OCI-LY7 (cell line): ENCODE data around the gene CSF2RB. TPM values are rescaled to one million over a fixed set of nuclear protein-coding genes. Genes with fewer than 3 reads are reported as not detected.

Experiments
- BruUV-seq: library from RNA; stranded (reverse); fragments of 400-500 nt; replicated peaks from 2 replicates; lab custom pipeline; 2021; lab: Mats Ljungman, UMichigan
- CTCF ChIA-PET: fragments of 300-600 bp; sonication (Branson Sonifier 250); formaldehyde crosslinking; loops from one replicate; lab custom pipeline; 2022; ENCODE audit warnings: antibody characterized with exemption; ENCODE audit not compliant: unreplicated experiment; lab: Charles Lee
- POLR2A ChIA-PET: fragments of 300-600 bp; sonication (Branson Sonifier 250); formaldehyde crosslinking; loops from one replicate; lab custom pipeline; 2022; ENCODE audit warnings: antibody characterized with exemption; lab: Charles Lee
- DNase-seq: peaks from one replicate; pipeline ENCODE4 v3.0.0-alpha.2; 2015; ENCODE audit warnings: low spot score
- H2AFZ ChIP-seq: fragments of 200-600 bp; sonication (generic), shearing (Covaris generic); 2 replicates; pipeline ENCODE4 v1.6.1; 2014; ENCODE audit warnings: mild to moderate bottlenecking, antibody characterized with exemption, low read length, moderate library complexity
- H3K27ac ChIP-seq: fragments of 200-600 bp; sonication (generic); 2 replicates; pipeline ENCODE4 v1.5.1; 2014; ENCODE audit warnings: mixed run types, low read depth, mild to moderate bottlenecking, moderate library complexity, low read length, inconsistent platforms; ENCODE audit not compliant: poor library complexity, severe bottlenecking
- H3K36me3 ChIP-seq: fragments of 200-600 bp; sonication (generic); 2 replicates; pipeline ENCODE4 v1.6.1; 2014; ENCODE audit warnings: mild to moderate bottlenecking, antibody characterized with exemption, low read length, moderate library complexity, mixed read lengths; ENCODE audit not compliant: insufficient read depth
- H3K4me1 ChIP-seq: fragments of 200-600 bp; sonication (generic); 2 replicates; pipeline ENCODE4 v1.5.1; 2014; ENCODE audit warnings: mild to moderate bottlenecking, low read length; ENCODE audit not compliant: insufficient read depth, poor library complexity, severe bottlenecking
- H3K4me2 ChIP-seq: fragments of 200-600 bp; sonication (generic); 2 replicates; pipeline ENCODE4 v1.6.1; 2014; ENCODE audit warnings: mild to moderate bottlenecking, low read length
- H3K4me3 ChIP-seq: fragments of 200-600 bp; sonication (generic); 2 replicates; pipeline ENCODE4 v1.5.1; 2014; ENCODE audit warnings: mild to moderate bottlenecking, low read depth, low read length; ENCODE audit not compliant: poor library complexity, severe bottlenecking
- H3K79me2 ChIP-seq: fragments of 200-600 bp; sonication (generic); 2 replicates; pipeline ENCODE4 v1.6.1; 2016; ENCODE audit warnings: low read depth, mild to moderate bottlenecking, low read length, moderate library complexity, mixed read lengths; ENCODE audit not compliant: insufficient read depth
- H3K9me2 ChIP-seq: fragments of 200-600 bp; sonication (generic); 2 replicates; pipeline ENCODE4 v1.6.1; 2016; ENCODE audit warnings: mild to moderate bottlenecking, low read length, mixed read lengths; ENCODE audit not compliant: insufficient read depth
- H3K9me3 ChIP-seq: fragments of 200-600 bp; sonication (generic); 2 replicates; pipeline ENCODE4 v1.6.1; 2014; ENCODE audit warnings: mild to moderate bottlenecking, mixed run types, low read length, mixed read lengths
- H4K20me1 ChIP-seq: fragments of 200-600 bp; sonication (generic); 2 replicates; pipeline ENCODE4 v1.6.1; 2014; ENCODE audit warnings: mild to moderate bottlenecking, antibody characterized with exemption, low read length, moderate library complexity, mixed read lengths; ENCODE audit not compliant: insufficient read depth
- CTCF ChIP-seq: fragments of 200-600 bp; sonication (generic); conservative IDR thresholded peaks from 2 replicates; pipeline ENCODE4 v1.5.1; 2014; ENCODE audit warnings: mild to moderate bottlenecking, antibody characterized with exemption, low read length, moderate library complexity, mixed read lengths
- EZH2phosphoT487 ChIP-seq: fragments of 200-600 bp; sonication (generic); IDR thresholded peaks from 2 replicates; pipeline ENCODE4 v1.6.1; 2018; ENCODE audit warnings: low read depth, borderline replicate concordance, mild to moderate bottlenecking, mixed run types, antibody characterized with exemption, low read length, moderate library complexity, mixed read lengths
- intact Hi-C: fragments of 100-400 bp; cut with micrococcal nuclease; formaldehyde crosslinking; loops from one replicate; pipeline ENCODE4 v1.10.0; 2022; ENCODE audit not compliant: unreplicated experiment
- total RNA-seq, 2 experiments: library from RNA; depleted of rRNA in 1 of 2; stranded (reverse); fragments of >200 nt in 1 of 2; shearing (Covaris generic) in 1 of 2; gene quantifications; 2 replicates each; pipeline ENCODE4 v1.2.3, GENCODE V29; 2014 to 2022

The CSF2RB gene
- total RNA-seq, 2 experiments from 2014 or later = 6.2 to 23.4 TPM

GRCh38 chr22:36971341-36972125, 58.1 kb downstream of the CSF2RB start:
- intact Hi-C loops = no loop called here

GRCh38 chr22:36976606-36977005, 63.2 kb downstream of the CSF2RB start:
- intact Hi-C loops = loop anchor here (5.0 kb wide), 1 partner anchor 64 kb away; the partner anchor contains the start of gene CSF2RB
- no TSS peak for BruUV-seq
- CTCF ChIA-PET = no interaction called here
- Histone ChIP-seq H3K79me2 (no peaks in the 10 kb centered on the region), H3K4me1 (peaks cover 5% of the 10 kb centered on the region), H3K4me3 (no peak overlapping the region), H3K9me3 (no peaks in the 10 kb centered on the region), H3K27ac (no peak overlapping the region), H4K20me1 (no peaks in the 10 kb centered on the region), H3K9me2 (no peaks in the 10 kb centered on the region), H3K4me2 (no peak overlapping the region), H3K36me3 (no peaks in the 10 kb centered on the region), H2AFZ (no peak overlapping the region)
- POLR2A ChIA-PET = interaction anchor here (0.6 kb wide), 1 partner anchor 68 kb away, joined by 6 read pairs; no protein-coding TSS in a partner anchor
- no peak for TF ChIP-seq EZH2phosphoT487
- TF ChIP-seq CTCF = no peak
- no peak for DNase-seq

More at GRCh38 chr22:36971341-36972125, 58.1 kb downstream of the CSF2RB start:
- no peaks in the 10 kb centered on the region for H4K20me1 ChIP-seq
- no peak overlapping the region for H2AFZ ChIP-seq
- no TSS peak for BruUV-seq
- no peak overlapping the region for H3K27ac ChIP-seq
- no peak overlapping the region for H3K4me2 ChIP-seq
- ChIA-PET CTCF (no interaction called here), POLR2A (no interaction called here)
- no peak overlapping the region for H3K4me3 ChIP-seq
- no peaks in the 10 kb centered on the region for H3K36me3 ChIP-seq
- no peak for DNase-seq
- H3K79me2 ChIP-seq = no peaks in the 10 kb centered on the region
- TF ChIP-seq EZH2phosphoT487 = no peak
- H3K9me3 ChIP-seq = no peaks in the 10 kb centered on the region
- no peaks in the 10 kb centered on the region for H3K9me2 ChIP-seq
- no peaks in the 10 kb centered on the region for H3K4me1 ChIP-seq

GRCh38 chr22:36977401-36977861, 64.0 kb downstream of the CSF2RB start:
- BruUV-seq = no TSS peak
- H2AFZ ChIP-seq = peak overlapping the region; percentile 98
- CTCF ChIA-PET = interaction anchor here (0.8 to 1.3 kb wide), 5 partner anchors 118 to 197 kb away, joined by 3 to 12 read pairs (median 4); no protein-coding TSS in a partner anchor
- H3K9me3 ChIP-seq = no peaks in the 10 kb centered on the region
- no peaks in the 10 kb centered on the region for H3K36me3 ChIP-seq
- H3K4me1 ChIP-seq = peaks cover 5% of the 10 kb centered on the region
- H3K27ac ChIP-seq = no peak overlapping the region
- H4K20me1 ChIP-seq = no peaks in the 10 kb centered on the region
- peak overlapping the region; percentile 66 for H3K4me3 ChIP-seq
- no peaks in the 10 kb centered on the region for H3K79me2 ChIP-seq
- DNase-seq = peak; percentile 90
- no peaks in the 10 kb centered on the region for H3K9me2 ChIP-seq
- peak overlapping the region; percentile 77 for H3K4me2 ChIP-seq
- POLR2A ChIA-PET = interaction anchor here (1.0 kb wide), 1 partner anchor 118 kb away, joined by 4 read pairs; no protein-coding TSS in a partner anchor
- peak; percentile 80 for TF ChIP-seq CTCF
- TF ChIP-seq EZH2phosphoT487 = no peak
- intact Hi-C loops = loop anchor here (5.0 kb wide), 1 partner anchor 65 kb away; the partner anchor contains the start of gene CSF2RB
